Activated CD4-positive, CD25-positive, alpha-beta regulatory T cell (primary cell): ENCODE results near the gene VWC2L.

ENCODE experiments used
- DNase-seq, 4 experiments: peaks; one replicate each; lab custom pipeline; 2025; lab: John Stamatoyannopoulos, UW

VWC2L gene

GRCh38 chr2:214410918-214411554, at the start of gene VWC2L:
TSS of gene VWC2L (plus strand) at chr2:214411054. CDS start at chr2:214414194, 3,140 bp downstream.
- DNase-seq, result peak in 1 of 4 experiments; percentile 1

GRCh38 chr2:214361116-214361515, 49.7 kb upstream of the VWC2L start:
- no peak for DNase-seq

GRCh38 chr2:214365549-214365948, 45.3 kb upstream of the VWC2L start:
- DNase-seq, result no peak

- DNase-seq, result no peak
Measured at GRCh38 chr2:214367171-214367570, 43.7 kb upstream of the VWC2L start.

- DNase-seq, result no peak
Measured at GRCh38 chr2:214376618-214377285, 34.1 kb upstream of the VWC2L start.

- no peak for DNase-seq
Measured at GRCh38 chr2:214377286-214377624, 33.6 kb upstream of the VWC2L start.

GRCh38 chr2:214378455-214379103, 32.3 kb upstream of the VWC2L start:
- DNase-seq, result no peak

- DNase-seq, result no peak
Measured at GRCh38 chr2:214379227-214379626, 31.6 kb upstream of the VWC2L start.

- DNase-seq, result no peak
Measured at GRCh38 chr2:214380681-214381080, 30.2 kb upstream of the VWC2L start.

- DNase-seq, result no peak
Measured at GRCh38 chr2:214382229-214382628, 28.6 kb upstream of the VWC2L start.

GRCh38 chr2:214386720-214387119, 24.1 kb upstream of the VWC2L start:
- DNase-seq, result no peak

- no peak for DNase-seq
Measured at GRCh38 chr2:214389334-214389733, 21.5 kb upstream of the VWC2L start.

GRCh38 chr2:214393796-214394195, 17.1 kb upstream of the VWC2L start:
- no peak for DNase-seq

- no peak for DNase-seq
Measured at GRCh38 chr2:214395040-214395439, 15.8 kb upstream of the VWC2L start.

GRCh38 chr2:214401580-214401979, 9.3 kb upstream of the VWC2L start:
- no peak for DNase-seq

- no peak for DNase-seq
Measured at GRCh38 chr2:214410128-214410775, 602 bp upstream of the VWC2L start.

- DNase-seq, result no peak
Measured at GRCh38 chr2:214412679-214413078, 1.8 kb downstream of the VWC2L start.

- no peak for DNase-seq
Measured at GRCh38 chr2:214436470-214436869, 25.6 kb downstream of the VWC2L start.

GRCh38 chr2:214450118-214450894, 39.5 kb downstream of the VWC2L start:
- DNase-seq, result no peak

GRCh38 chr2:214451516-214452275, 40.8 kb downstream of the VWC2L start:
- no peak for DNase-seq
